Neuronal stem cell (in vitro differentiated cells): ENCODE data around the gene KCNAB1.

ENCODE experiments used
- DNase-seq: peaks from one replicate; pipeline ENCODE4 v3.0.0-alpha.2; 2013; ENCODE audit warnings: low spot score
- H2AFZ ChIP-seq: one replicate; pipeline ENCODE4 v1.6.1; 2013; ENCODE audit warnings: mild to moderate bottlenecking, low read length, inconsistent platforms
- H2AK5ac ChIP-seq: 2 replicates; pipeline ENCODE4 v1.6.1; 2013; ENCODE audit warnings: low read depth, mild to moderate bottlenecking, inconsistent platforms, low read length, moderate library complexity, mixed read lengths
- H2BK120ac ChIP-seq: 2 replicates; pipeline ENCODE4 v1.6.1; 2013; ENCODE audit warnings: low read depth, mild to moderate bottlenecking, inconsistent platforms, low read length, moderate library complexity, mixed read lengths
- H2BK12ac ChIP-seq: one replicate; pipeline ENCODE4 v1.6.1; 2013; ENCODE audit warnings: low read length, inconsistent platforms
- H2BK15ac ChIP-seq: 2 replicates; pipeline ENCODE4 v1.6.1; 2013; ENCODE audit warnings: mild to moderate bottlenecking, low read length, inconsistent platforms, mixed read lengths
- H2BK5ac ChIP-seq: one replicate; pipeline ENCODE4 v1.6.1; 2013; ENCODE audit warnings: inconsistent platforms, mild to moderate bottlenecking, low read length, moderate library complexity
- H3K14ac ChIP-seq: one replicate; pipeline ENCODE4 v1.6.1; 2013; ENCODE audit warnings: low read length, inconsistent platforms
- H3K18ac ChIP-seq: 2 replicates; pipeline ENCODE4 v1.6.1; 2013; ENCODE audit warnings: low read length, inconsistent platforms
- H3K23ac ChIP-seq: 2 replicates; pipeline ENCODE4 v1.6.1; 2013; ENCODE audit warnings: low read depth, mild to moderate bottlenecking, mixed read lengths, low read length, inconsistent platforms; ENCODE audit not compliant: poor library complexity
- H3K27ac ChIP-seq: replicated peaks from 3 replicates; pipeline ENCODE4 v1.5.1; 2013; ENCODE audit warnings: low read length, inconsistent platforms
- H3K27me3 ChIP-seq, 3 experiments: 2 replicates each; pipeline ENCODE4 v1.6.1; 2013; ENCODE audit warnings: low read length in 3 of 3, mild to moderate bottlenecking in 2 of 3, inconsistent platforms in 1 of 3, low read depth in 1 of 3, mixed read lengths in 1 of 3, moderate library complexity in 1 of 3; ENCODE audit not compliant: control insufficient read depth in 3 of 3, insufficient read depth in 3 of 3
- H3K36me3 ChIP-seq, 2 donors: replicated peaks in 1 of 2; 2 replicates each; pipeline ENCODE4 v1.6.1; 2013; ENCODE audit warnings: low read length in 2 of 2; ENCODE audit not compliant: control insufficient read depth in 2 of 2, insufficient read depth in 2 of 2
- H3K4ac ChIP-seq: 2 replicates; pipeline ENCODE4 v1.6.1; 2013; ENCODE audit warnings: inconsistent platforms, mild to moderate bottlenecking, low read length, moderate library complexity
- H3K4me1 ChIP-seq, 2 donors: 1 replicate in 1 of 2; 2 replicates in 1 of 2; pipeline ENCODE4 v1.6.1; 2013; ENCODE audit warnings: low read length in 2 of 2, low read depth in 1 of 2; ENCODE audit not compliant: control insufficient read depth in 2 of 2, insufficient read depth in 1 of 2
- H3K4me2 ChIP-seq: one replicate; pipeline ENCODE4 v1.6.1; 2013; ENCODE audit warnings: mild to moderate bottlenecking, low read length, inconsistent platforms; ENCODE audit not compliant: insufficient read depth, poor library complexity, severe bottlenecking
- H3K4me3 ChIP-seq, 2 donors: 2 replicates each; pipeline ENCODE4 v1.5.1; 2013; ENCODE audit warnings: low read length in 2 of 2, mild to moderate bottlenecking in 2 of 2, inconsistent platforms in 1 of 2, moderate library complexity in 1 of 2
- H3K79me1 ChIP-seq: one replicate; pipeline ENCODE4 v1.6.1; 2013; ENCODE audit warnings: low read depth, mild to moderate bottlenecking, inconsistent platforms, low read length, moderate library complexity
- H3K9ac ChIP-seq: one replicate; pipeline ENCODE4 v1.6.1; 2013; ENCODE audit warnings: mild to moderate bottlenecking, low read depth, low read length, inconsistent platforms; ENCODE audit not compliant: poor library complexity
- H3K9me3 ChIP-seq, 2 donors: replicated peaks in 1 of 2; 2 replicates each; pipeline versions ENCODE3 to v1.6.1; 2013; ENCODE audit warnings: low read length in 2 of 2, mild to moderate bottlenecking in 2 of 2, inconsistent platforms in 1 of 2, low read depth in 1 of 2, mixed read lengths in 1 of 2, moderate library complexity in 1 of 2; ENCODE audit not compliant: control insufficient read depth in 2 of 2, insufficient read depth in 1 of 2
- H4K8ac ChIP-seq: one replicate; pipeline ENCODE4 v1.6.1; 2013; ENCODE audit warnings: low read depth, mild to moderate bottlenecking, inconsistent platforms, low read length, moderate library complexity
- H4K91ac ChIP-seq: one replicate; pipeline ENCODE4 v1.6.1; 2013; ENCODE audit warnings: low read length, low read depth, mild to moderate bottlenecking, inconsistent platforms; ENCODE audit not compliant: poor library complexity
- WGBS, 2 donors: extraction: QIAGEN DNeasy Blood & Tissue Kit; methylation state at CpG; one replicate each; pipeline ENCODE4 v1.1.7; 2013; ENCODE audit warnings: missing lambda C conversion rate in 2 of 2, mixed read lengths in 1 of 2; ENCODE audit not compliant: insufficient read length in 2 of 2, insufficient replicate concordance in 1 of 2; ENCODE audit errors: extremely low coverage in 2 of 2; 5-methylcytosine and 5-hydroxymethylcytosine counted together

The KCNAB1 gene

GRCh38 chr3:156539802-156540201 is 419.4 kb downstream of the KCNAB1 start:
- Histone ChIP-seq H3K27me3 (peaks cover 0 to 1% (median 0%) of the 10 kb centered on the region in 3 experiments), H3K36me3 (peaks cover 12 to 50% of the 10 kb centered on the region in 2 donors), H3K4me1 (peaks cover 2 to 4% of the 10 kb centered on the region in 2 donors), H2BK12ac (no peak overlapping the region), H3K23ac (no peak overlapping the region), H3K27ac (no peak overlapping the region), H3K9ac (no peak overlapping the region), H2BK15ac (no peak overlapping the region), H3K9me3 (no peaks in the 10 kb centered on the region), H2AFZ (no peak overlapping the region), H2BK120ac (no peak overlapping the region), H3K4me3 (no peak overlapping the region), H4K91ac (no peak overlapping the region), H4K8ac (no peak overlapping the region), H3K14ac (no peak overlapping the region), H3K4ac (no peak overlapping the region), H3K18ac (no peak overlapping the region), H3K79me1 (no peaks in the 10 kb centered on the region), H2BK5ac (no peak overlapping the region), H2AK5ac (no peak overlapping the region), H3K4me2 (no peak overlapping the region)
- WGBS, 2 donors: 100% methylated on average over 1 of the region's 1 CpG; no CpG with 5 or more reads in 1 of the 2 donors
- DNase-seq: no peak

GRCh38 chr3:156542101-156543042 is 422.0 kb downstream of the KCNAB1 start:
- H3K9ac ChIP-seq: no peak overlapping the region
- no peak overlapping the region for H3K14ac ChIP-seq
- no peak overlapping the region for H3K18ac ChIP-seq
- H2BK5ac ChIP-seq: no peak overlapping the region
- no peak overlapping the region for H2BK120ac ChIP-seq
- H3K27ac ChIP-seq: no peak overlapping the region
- peaks cover 0 to 4% of the 10 kb centered on the region in 2 donors for H3K4me1 ChIP-seq
- H3K79me1 ChIP-seq: no peaks in the 10 kb centered on the region
- H3K23ac ChIP-seq: no peak overlapping the region
- no CpG with 5 or more reads among the region's 5 CpGs for WGBS, 2 donors
- H3K4me3 ChIP-seq: no peak overlapping the region
- peaks cover 0 to 1% (median 0%) of the 10 kb centered on the region in 3 experiments for H3K27me3 ChIP-seq
- no peak overlapping the region for H4K91ac ChIP-seq
- no peak overlapping the region for H3K4ac ChIP-seq
- no peak overlapping the region for H3K4me2 ChIP-seq
- H4K8ac ChIP-seq: no peak overlapping the region
- no peak for DNase-seq
- H3K9me3 ChIP-seq: no peaks in the 10 kb centered on the region
- no peak overlapping the region for H2BK15ac ChIP-seq
- H2AFZ ChIP-seq: no peak overlapping the region
- H2BK12ac ChIP-seq: no peak overlapping the region
- H2AK5ac ChIP-seq: no peak overlapping the region
- H3K36me3 ChIP-seq: peaks cover 15 to 76% of the 10 kb centered on the region in 2 donors

DNA sequence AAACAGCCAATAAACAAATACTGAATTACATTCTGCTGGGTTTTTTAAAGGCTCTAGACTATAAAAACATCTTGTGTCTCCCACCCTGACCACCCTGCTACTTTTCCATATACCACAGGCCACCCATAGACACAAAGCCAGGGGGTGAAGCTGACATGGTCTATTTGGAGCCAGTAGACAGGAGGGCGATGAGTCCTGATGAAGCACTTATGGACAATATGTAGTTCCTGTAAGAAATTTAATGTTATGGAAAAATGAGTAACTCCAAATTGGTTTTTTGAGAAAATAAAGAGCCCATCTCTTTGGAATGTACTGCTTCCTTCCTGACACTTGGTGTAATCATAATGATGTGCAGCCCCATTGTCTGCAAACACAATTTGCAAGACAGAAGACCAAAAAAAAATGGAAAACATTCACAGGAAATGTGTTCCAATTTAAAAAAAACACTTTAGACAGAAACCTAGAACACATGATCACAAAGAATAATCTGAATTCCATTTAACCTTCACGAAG is 422.7 kb downstream of the KCNAB1 start:
- Histone ChIP-seq H2BK12ac (no peak overlapping the region), H3K18ac (no peak overlapping the region), H2BK5ac (no peak overlapping the region), H3K9me3 (no peaks in the 10 kb centered on the region), H3K27ac (no peak overlapping the region), H4K91ac (no peak overlapping the region), H3K4me2 (no peak overlapping the region), H2AK5ac (no peak overlapping the region), H3K23ac (no peak overlapping the region), H3K4me3 (no peak overlapping the region), H3K4me1 (peaks cover 1 to 11% of the 10 kb centered on the region in 2 donors), H3K14ac (no peak overlapping the region), H3K79me1 (no peaks in the 10 kb centered on the region), H3K27me3 (peaks cover 0 to 1% (median 0%) of the 10 kb centered on the region in 3 experiments), H3K36me3 (peaks cover 15 to 83% of the 10 kb centered on the region in 2 donors), H3K4ac (no peak overlapping the region), H3K9ac (no peak overlapping the region), H2AFZ (no peak overlapping the region), H2BK15ac (no peak overlapping the region), H2BK120ac (no peak overlapping the region), H4K8ac (no peak overlapping the region)
- no peak for DNase-seq
- no CpG with 5 or more reads among the region's 2 CpGs for WGBS, 2 donors

- H2BK5ac ChIP-seq: no peak overlapping the region
- WGBS, 2 donors: no CpG with 5 or more reads among the region's 2 CpGs
- no peaks in the 10 kb centered on the region for H3K79me1 ChIP-seq
- H3K9me3 ChIP-seq: no peaks in the 10 kb centered on the region
- no peak overlapping the region for H4K8ac ChIP-seq
- no peak overlapping the region for H3K27ac ChIP-seq
- no peak overlapping the region for H3K9ac ChIP-seq
- no peak overlapping the region for H4K91ac ChIP-seq
- no peak overlapping the region for H2AK5ac ChIP-seq
- H3K4me1 ChIP-seq: peaks cover 1 to 15% of the 10 kb centered on the region in 2 donors
- H3K18ac ChIP-seq: no peak overlapping the region
- no peak overlapping the region for H2BK120ac ChIP-seq
- H3K4me3 ChIP-seq: no peak overlapping the region
- H3K27me3 ChIP-seq: no peaks in the 10 kb centered on the region
- H2BK12ac ChIP-seq: no peak overlapping the region
- no peak for DNase-seq
- no peak overlapping the region for H3K4me2 ChIP-seq
- peaks cover 14 to 100% of the 10 kb centered on the region in 2 donors for H3K36me3 ChIP-seq
- H3K4ac ChIP-seq: no peak overlapping the region
- H3K14ac ChIP-seq: no peak overlapping the region
- no peak overlapping the region for H2AFZ ChIP-seq
- no peak overlapping the region for H2BK15ac ChIP-seq
- no peak overlapping the region for H3K23ac ChIP-seq
Measured at GRCh38 chr3:156547637-156548036, 427.3 kb downstream of the KCNAB1 start.
